ENCODE data around the gene TMEM266. TPM values are rescaled to one million over a fixed set of nuclear protein-coding genes. Genes with fewer than 3 reads are reported as not detected.

The TMEM266 gene
- total and polyA plus RNA-seq, 2 of the 4 experiments (the other 2 are of a cell fraction), result not detected

DNA sequence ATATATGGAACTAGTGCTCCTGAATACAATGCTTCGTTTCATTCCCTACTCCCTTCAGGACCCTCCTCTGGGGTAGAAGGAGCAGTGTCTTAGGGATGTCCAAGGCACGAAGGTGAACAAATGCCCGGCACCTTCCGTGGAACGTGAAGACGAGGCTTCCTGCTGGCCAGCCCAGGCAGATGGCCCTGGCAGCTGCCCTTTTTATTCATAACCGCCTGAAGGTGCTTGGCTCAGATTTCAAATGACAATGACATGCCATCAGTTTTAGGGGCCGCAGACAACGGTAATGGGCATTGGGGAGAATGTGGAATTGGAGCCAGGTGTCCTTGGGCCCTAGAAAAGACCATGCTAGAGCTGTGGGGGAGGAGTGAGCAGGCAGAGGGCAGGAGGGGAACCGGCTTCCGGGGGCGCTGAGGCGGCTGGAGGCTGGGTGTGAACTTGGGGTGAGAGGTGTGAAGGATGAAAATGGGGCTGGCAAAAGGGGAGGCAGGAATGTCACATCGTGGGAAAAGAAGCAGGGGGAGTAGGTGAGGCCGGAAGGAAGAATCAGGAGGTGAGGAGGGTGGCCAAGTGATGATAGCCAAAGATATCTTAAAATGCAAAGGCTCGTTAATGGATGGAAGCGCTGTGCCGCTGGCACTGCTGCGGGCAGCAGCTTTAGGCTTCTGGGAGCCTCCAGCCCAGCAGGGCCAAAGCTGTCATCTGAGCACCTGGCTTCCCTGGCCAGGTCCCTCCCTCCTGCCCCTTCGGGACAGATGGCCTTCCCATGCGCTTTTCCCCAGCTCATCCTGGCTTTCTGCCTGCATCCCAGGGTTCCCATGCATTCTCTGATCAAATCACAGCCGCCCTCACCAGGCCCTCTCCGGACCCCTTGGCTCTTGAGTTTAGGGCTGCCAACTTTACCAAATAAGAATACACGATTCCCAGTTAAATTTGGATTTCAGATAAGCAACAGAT, 93.7 kb downstream of the TMEM266 start:
- Histone ChIP-seq H4K8ac (ENCODE audit: low read depth in 2 of 2, low read length in 2 of 2) (no peak overlapping the region), H3K9ac (ENCODE audit: low read depth, low read length) (no peak overlapping the region), H3K36me3 (ENCODE audit: control insufficient read depth, insufficient read depth, low read length) (no peaks in the 10 kb centered on the region), H3K27ac (ENCODE audit: insufficient read depth, low read length) (no peak overlapping the region), H3K56ac (ENCODE audit: extremely low read depth, insufficient read depth, low read length) (no peak overlapping the region), H3K14ac (replicated peaks; ENCODE audit: low read depth, low read length) (no peak overlapping the region), H3K4me2 (ENCODE audit: low read depth, low read length) (no peak overlapping the region), H2BK15ac (ENCODE audit: low read depth, low read length) (peak overlapping the region; percentile 31; the same call in 2 of the 3 replicates), H2AFZ (replicated peaks; ENCODE audit: low read length, poor library complexity) (peak overlapping the region; percentile 9), H3K4me1 (ENCODE audit: control insufficient read depth, insufficient read depth, low read length) (peaks cover 36% of the 10 kb centered on the region), H2AK5ac (ENCODE audit: low read depth, low read length) (0 out of 2 replicates have a peak overlapping the region, but pooled peaks have one; percentile 8), H3K9me1 (ENCODE audit: insufficient read depth, low read length) (peaks cover 17% of the 10 kb centered on the region), H4K5ac (ENCODE audit: low read depth, low read length) (no peak overlapping the region), H2BK120ac (ENCODE audit: low read depth, low read length) (0 out of 2 replicates have a peak overlapping the region, but pooled peaks have one; percentile 2), H3K23ac (ENCODE audit: low read depth, low read length) (no peak overlapping the region), H3K18ac (ENCODE audit: low read depth, low read length) (no peak overlapping the region), H4K20me1 (ENCODE audit: insufficient read depth, low read length) (no peaks in the 10 kb centered on the region), H3K9me3 (ENCODE audit: control insufficient read depth, insufficient read depth, low read length) (no peaks in the 10 kb centered on the region), H3K4me3 (ENCODE audit: insufficient read depth, low read depth, low read length) (no peak overlapping the region), H2AK9ac (replicated peaks; ENCODE audit: low read depth, low read length, poor library complexity) (peak overlapping the region; percentile 16), H3K79me1 (ENCODE audit: low read depth in 1 of 2, low read length in 2 of 2) (no peaks in the 10 kb centered on the region), H4K91ac (ENCODE audit: insufficient read depth, low read depth, low read length) (peak overlapping the region; percentile 61), H2BK5ac (ENCODE audit: low read depth, low read length, poor library complexity, severe bottlenecking) (no peak overlapping the region), H3K4ac (ENCODE audit: low read depth, low read length) (no peak overlapping the region), H3K27me3 (ENCODE audit: control insufficient read depth, insufficient read depth, low read length) (no peaks in the 10 kb centered on the region), H2BK20ac (ENCODE audit: low read depth, low read length) (0 out of 2 replicates have a peak overlapping the region, but pooled peaks have one; percentile 38)
- no peak for TF ChIP-seq SMC3 (IDR thresholded peaks at IDR 0.05; ENCODE audit: low read depth, low read length)
- no peak for TF ChIP-seq POLR2A (IDR thresholded peaks at IDR 0.05; ENCODE audit: low read depth, low read length)
- no peak for TF ChIP-seq NFE2L2 (IDR thresholded peaks at IDR 0.05; ENCODE audit: low read depth, low read length)
- TF ChIP-seq RAD21 (IDR thresholded peaks at IDR 0.05; ENCODE audit: low read length), result no peak
- no peak for TF ChIP-seq MAZ (IDR thresholded peaks at IDR 0.05; ENCODE audit: borderline replicate concordance, low read depth, low read length)
- TF ChIP-seq, protein P1, sequence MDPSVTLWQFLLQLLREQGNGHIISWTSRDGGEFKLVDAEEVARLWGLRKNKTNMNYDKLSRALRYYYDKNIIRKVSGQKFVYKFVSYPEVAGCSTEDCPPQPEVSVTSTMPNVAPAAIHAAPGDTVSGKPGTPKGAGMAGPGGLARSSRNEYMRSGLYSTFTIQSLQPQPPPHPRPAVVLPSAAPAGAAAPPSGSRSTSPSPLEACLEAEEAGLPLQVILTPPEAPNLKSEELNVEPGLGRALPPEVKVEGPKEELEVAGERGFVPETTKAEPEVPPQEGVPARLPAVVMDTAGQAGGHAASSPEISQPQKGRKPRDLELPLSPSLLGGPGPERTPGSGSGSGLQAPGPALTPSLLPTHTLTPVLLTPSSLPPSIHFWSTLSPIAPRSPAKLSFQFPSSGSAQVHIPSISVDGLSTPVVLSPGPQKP (IDR thresholded peaks at IDR 0.05; ENCODE audit: borderline replicate concordance, low read depth, low read length), result no peak
- TF ChIP-seq MAFK (IDR thresholded peaks at IDR 0.05; ENCODE audit: low read depth, low read length), result no peak
- TF ChIP-seq RCOR1 (IDR thresholded peaks at IDR 0.05; ENCODE audit: insufficient replicate concordance, low read length), result no peak
- no peak for TF ChIP-seq FOS (IDR thresholded peaks at IDR 0.05; ENCODE audit: low read depth, low read length)
- no peak for TF ChIP-seq MXI1 (IDR thresholded peaks at IDR 0.05; ENCODE audit: borderline replicate concordance, low read depth, low read length)
- no peak for TF ChIP-seq RFX5 (IDR thresholded peaks at IDR 0.05; ENCODE audit: low read depth, low read length)
- TF ChIP-seq BHLHE40 (IDR thresholded peaks at IDR 0.05; ENCODE audit: low read depth, low read length), result no peak
- 84% methylated on average over 10 of the region's 24 CpGs; no CpG with 5 or more reads in 1 of the 2 experiments for WGBS, 2 experiments (ENCODE audit: extremely low coverage in 2 of 2, insufficient read length in 1 of 2)
- ChIA-PET CTCF (no interaction called here), POLR2A (ENCODE audit: unreplicated experiment) (no interaction called here)
- in situ Hi-C loops (cut with MboI; ENCODE audit: low sequenced_read_pairs), result no loop called here
- no TSS peak for BruUV-seq (replicated peaks)
- no peak for DNase-seq
- dilution Hi-C loops (cut with HindIII; ENCODE audit: low sequenced_read_pairs, unreplicated experiment), result no loop called here
- intact Hi-C loops (cut with micrococcal nuclease), result no loop called here
- no peak for ATAC-seq (ENCODE audit: low read depth)
